ENCODE measurements around the gene SEZ6L.

Gene SEZ6L

DNA sequence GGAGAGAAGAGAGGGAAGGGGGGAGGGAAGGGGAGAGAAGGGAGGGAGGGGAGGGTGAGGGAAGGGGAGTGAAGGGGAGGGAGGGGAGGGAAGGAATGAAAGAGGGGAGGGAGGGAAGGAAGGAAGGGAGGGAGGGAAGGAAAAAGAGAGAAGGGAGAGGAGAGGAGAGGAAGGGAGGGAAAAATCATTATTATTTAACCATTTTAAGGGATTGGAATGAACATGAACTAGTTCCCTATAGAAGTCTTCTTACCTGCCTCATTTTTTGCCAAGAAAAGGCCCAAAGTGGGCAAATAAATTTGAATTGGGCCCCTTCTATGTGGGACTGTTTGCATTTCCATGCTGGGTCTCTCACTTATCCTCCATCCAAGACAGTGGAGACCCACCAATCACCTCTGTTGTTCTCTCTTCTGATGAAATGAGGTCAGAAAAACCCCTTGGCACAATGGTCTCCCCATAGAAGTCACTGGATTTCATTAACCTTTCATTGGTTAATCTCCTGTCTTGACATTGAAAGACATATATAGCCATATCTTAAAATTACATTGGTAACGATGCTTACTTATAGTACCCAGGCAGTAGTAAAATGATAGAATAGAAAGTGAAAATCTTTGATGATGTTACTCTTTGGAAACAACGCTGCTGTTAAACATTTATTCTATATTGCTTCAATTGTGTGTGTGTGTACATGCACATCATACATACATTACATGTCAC, 179.7 kb downstream of the SEZ6L start:
- no peak for DNase-seq

DNA sequence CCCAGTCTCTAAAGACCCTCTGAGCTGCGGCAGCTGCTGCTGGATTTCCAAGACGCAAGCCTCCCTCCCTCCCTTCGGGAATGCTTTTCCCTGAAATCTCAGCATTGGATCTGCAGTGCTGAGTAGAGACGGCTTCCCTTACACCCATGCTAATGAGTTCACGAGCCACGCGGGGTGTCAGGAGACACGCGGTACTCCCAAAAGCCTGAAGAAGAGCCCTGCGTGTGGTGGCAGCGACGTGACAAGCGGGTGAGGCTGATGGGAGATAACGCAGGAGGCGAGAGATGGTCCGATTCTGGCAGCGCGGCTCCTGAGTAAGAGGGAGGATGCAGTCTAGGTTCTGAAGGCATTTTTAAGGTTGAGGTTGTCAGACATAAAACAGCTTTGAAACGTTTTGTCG, 185.4 kb downstream of the SEZ6L start:
- DNase-seq = no peak

DNA sequence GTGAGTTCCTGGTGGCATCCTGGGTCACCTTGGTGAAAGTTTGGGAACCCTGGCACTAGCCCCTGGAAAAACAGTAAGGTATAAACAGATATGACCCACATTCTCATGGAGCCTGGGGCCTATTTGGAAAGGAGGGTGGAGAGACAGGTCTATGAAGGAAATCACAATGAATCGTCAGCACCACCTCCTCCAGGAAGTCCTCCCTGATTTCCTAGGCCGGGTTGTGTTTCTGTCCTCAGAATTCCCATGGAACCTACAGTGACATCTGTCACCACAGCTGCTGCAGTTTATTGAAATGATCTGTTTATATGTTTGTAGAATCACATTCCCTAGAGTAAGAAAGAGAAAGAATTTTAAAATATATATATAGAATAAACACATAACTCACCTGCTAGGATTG, 188.0 kb downstream of the SEZ6L start:
- DNase-seq = no peak

DNA sequence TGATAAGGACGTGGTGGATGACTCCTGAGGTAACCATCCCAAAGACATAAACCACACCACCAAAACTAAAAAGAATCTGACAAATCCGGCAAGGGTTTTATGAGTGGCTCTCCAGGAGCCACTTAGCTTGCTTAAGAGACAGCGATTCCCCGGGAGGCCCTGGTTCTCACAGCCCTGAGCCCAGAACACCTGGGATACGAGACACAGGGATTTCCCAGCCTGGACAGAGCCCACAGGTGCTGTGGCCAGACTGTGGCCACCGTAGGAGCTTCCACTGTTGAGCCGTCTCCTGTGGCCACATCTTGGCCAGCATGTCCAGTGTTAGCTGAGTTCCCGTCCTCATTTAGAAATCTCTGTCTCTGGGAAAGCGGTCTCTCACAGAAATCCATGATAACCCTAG, 188.6 kb downstream of the SEZ6L start:
- no peak for DNase-seq

DNA sequence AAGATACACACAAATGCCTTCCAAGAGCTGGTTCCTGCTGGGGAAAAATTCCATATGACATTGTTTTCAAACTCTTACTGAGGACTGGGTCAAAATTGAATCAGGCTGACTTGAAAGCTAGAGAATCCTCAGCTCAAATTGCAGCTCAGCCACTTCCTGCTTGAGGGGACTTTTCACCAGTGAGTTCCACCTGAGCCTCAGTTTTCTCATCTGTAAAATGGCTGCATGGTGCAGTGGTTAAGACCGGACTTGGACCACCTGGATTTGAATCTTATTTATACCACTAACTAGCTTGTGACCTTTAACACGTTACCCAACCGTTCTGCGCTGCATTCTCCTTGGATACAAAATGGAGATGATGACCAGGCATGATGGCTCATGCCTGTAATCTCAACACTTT, 189.9 kb downstream of the SEZ6L start:
- DNase-seq = no peak

DNA sequence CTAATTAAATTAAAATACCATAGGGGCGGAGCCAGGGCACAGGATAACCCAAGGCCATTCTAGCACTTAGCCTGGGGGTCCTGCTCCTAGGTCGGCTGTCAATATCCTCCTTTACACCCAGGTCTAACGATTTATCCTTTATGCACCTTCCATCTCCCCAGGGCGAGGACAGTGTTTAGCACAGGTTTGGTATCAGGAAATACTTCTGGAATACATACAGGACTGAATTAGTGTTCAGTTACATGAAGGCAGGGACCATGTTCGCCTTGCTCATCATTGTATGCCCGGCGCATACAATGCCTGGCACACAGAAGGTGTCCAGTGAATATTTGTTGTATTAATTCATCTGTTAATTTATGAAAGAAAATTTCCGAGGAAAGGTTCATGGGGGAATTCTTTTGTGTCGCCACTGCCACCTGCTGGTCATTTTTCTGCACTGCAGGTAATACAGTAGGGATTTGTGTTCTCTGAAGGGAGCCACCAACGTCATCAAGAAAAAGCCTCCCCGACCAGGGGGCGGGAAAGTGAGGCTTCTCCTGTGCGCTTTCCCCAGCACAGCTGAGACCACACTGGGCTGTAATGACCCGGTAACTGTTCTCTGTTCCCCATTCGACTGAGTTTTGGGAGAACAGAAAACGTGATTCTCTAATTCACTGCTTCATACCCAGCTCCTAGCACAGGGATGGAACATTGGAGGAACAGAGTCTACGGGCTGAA, 191.1 kb downstream of the SEZ6L start:
- DNase-seq = peak; percentile 68

DNA sequence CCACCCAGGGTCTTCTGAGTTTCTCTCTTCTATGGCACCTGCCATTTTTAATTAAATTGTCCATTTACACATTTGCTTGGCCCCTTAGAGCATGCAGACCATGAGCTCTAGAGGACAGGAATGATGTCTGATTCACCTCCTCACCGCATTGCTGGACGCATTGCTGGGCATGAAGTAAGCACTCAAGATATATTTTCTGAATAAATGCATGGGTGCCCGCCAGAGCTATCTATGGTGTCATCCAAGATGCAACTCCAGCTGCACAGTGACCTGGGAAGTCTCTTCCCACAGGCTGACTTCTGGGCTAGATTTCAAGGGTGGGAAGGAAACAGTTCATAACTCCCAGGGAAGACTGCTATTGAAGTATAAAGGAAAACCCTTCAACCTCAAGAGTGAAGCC, 193.2 kb downstream of the SEZ6L start:
- DNase-seq = no peak

DNA sequence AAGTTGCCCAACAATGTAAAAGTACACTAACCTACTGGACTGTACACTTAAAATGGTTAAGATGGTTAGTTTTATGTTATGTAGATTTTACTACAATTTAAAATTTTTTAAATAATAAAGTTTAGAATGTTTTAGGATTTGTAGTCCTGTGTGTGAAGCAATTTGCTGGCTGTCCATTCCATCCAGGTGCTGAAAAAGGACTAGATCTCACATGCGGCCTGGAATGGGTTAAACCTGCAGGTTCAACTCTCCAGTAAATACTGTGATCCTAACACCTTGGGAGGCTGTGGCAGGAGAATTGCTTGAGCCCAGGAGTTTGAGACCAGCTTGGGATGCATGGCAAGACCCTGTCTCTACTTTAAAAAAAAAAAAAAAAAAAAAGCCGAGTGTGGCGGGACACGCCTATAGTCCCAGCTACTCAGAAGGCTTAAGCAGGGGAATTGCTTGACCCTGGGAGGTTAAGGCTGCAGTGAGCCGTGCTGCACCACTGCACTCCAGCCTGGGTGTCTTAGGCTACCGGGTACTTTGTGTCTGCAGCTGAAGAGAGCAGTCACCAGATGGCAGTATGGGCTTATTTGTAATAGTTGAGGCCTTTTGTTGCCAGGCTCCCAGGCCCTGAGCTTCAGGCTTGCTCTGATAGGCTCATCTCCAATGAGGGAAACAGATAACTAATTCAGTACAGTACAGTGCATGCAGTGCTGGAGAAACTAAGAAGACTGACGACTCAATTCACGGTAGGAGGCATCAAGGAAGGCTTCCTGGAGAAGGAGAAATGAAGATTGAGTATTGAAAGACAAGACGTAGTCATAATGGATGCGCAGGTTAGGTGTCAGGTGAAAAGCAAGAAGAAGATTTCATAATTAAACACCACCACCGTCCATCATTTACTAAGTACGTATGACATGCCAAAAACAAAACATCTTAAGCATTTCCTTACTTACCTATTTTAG, 195.1 kb downstream of the SEZ6L start:
- DNase-seq = peak; percentile 38

DNA sequence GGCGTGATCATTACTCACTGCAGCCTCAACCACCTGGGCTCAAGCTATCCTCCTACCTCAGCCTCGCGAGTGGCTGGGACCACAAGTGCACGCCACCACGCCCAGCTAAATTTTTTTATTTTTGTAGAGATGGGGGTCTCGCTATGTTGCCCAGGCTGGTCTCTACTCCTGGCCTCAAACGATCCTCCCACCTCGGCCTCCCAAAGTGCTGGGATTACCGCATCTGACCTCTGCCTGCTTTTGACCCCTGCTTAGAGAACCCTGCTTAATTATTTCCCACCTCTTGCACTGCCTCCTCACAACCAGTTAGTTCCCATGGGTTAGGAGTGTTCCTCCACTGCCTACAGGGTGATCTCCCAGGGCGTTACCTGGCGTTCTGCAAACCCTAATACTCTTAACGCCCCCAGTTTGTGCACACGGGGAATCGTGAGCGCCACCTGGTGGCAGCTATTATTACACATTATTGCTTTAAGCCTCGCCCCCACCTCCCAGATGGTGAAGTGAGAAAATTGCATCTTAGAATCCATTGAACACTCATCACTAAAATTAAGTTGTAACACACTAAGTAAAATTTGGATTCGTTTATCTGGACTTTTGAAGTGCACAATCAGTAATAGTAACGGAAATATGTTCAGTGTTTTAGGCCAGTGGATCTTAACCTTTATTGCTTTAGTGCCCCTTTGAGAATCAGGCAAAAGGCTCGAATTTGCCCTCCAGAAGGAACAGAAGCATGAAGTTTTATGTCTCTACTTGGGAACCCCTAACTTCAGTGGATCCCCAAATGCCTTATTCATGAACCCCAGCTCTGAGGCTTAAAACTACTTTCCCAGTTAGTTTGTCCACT, 198.4 kb downstream of the SEZ6L start:
- DNase-seq = peak; percentile 63

DNA sequence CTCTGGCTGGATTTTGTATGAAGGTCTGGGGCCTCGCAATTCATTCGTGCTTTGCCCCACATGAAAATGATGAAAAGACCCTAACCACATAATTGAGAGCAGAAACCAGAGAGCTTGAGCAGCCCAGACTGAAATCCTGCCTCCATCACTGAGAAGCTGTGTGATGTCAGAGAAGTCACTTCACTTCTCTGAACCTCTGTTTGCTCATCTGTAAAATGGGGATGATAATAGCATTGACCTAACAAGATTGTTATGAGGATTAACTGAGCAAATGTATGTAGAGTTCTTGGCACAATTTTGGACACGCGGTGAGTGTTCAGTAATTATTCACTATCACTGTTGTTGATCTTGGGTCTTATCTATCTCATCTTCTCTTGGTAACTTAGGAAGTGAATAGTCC, 203.6 kb downstream of the SEZ6L start:
- DNase-seq = no peak

DNA sequence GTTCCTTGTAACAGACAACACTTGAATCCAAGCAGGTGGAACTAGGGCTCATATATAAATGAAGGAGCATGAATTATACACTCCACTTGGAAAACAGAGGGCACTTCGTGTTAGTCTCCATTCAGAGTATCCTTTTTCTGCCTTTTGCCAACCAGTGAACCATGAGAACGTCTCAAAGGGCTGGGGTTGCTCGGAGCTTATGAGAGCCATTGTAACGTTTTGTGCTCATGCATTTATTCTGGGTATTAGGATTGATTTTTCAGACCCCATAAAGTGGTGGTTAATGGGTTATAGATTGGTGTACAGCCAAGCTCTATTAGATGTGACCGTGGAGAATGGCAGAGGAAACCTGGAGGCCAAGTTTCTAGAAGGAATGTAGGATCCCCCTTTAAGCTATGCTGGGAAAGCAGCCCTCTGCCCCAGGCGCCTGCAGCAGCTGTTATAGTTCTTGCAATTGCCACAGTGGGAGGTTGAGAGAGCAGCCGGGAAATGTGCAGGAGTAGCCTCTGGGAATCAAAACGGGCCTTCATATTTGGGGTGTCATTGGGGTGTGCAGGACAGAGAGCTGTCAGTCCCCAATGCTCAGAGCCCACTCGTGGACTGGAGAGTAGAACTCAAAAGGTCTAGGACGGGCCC, 205.2 kb downstream of the SEZ6L start:
- DNase-seq = no peak

DNA sequence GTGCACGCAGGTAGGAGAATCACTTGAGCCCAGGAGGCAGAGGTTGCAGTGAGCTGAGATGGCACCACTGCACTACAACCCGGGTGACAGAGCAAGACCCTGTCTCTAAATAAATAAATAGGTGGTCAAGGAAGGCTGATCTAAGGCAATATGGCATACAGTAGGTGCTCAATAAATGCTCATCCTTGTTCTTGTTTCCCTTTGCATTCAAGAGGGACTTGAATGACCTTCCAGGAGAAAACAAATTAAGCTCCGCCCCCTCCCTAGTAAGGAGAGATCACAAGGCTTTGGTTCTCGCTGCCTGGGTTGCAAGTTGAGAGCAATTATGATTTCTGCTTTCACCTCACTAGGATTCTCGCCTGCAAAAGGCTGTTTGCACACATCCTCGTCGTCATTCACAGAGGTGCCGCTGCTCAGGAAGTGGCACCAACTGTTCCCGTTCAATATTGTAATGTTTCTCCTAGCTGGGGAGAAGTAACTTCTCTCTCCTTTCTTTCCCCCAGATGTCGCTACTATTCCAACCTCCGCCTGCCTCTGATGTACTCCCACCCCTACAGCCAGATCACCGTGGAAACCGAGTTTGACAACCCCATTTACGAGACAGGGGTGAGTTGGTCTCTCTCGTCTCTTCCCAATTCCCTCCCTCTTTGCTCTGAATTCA, 208.0 kb downstream of the SEZ6L start:
- DNase-seq = no peak

DNA sequence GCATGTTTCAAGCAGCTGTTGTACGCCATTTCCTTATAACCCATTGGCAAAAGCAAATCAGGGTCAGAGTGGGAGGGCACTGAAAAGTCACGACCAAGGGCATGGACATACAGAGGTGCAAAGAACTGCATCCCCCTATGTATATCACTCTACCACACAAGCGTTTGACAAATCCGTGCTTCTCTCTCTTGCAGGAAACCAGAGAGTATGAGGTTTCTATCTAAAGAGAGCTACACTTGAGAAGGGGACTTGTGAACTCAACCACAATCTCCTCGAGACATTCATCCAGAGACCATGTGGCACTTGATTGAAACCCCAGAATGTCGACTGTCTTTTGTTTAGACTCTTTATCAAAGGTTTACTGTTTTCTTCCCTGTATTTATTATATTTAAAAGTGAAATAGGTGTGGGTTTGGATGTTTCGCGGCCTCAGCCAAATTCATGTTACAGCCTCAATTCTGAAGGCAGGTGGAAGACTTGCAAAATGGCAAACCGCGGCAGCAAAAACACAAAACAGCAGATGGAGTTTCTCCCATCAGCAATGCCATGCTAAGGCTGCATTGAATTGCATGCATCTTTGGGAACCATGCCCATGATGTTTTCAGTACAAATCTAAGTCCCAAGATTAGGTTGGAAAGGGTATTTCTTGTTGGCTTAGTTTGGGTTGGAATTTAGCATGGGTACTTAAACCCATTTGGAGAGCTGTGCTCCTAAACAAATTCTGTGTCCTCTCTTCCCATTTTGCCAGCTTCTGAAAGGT, 211.0 kb downstream of the SEZ6L start:
- DNase-seq = no peak

DNA sequence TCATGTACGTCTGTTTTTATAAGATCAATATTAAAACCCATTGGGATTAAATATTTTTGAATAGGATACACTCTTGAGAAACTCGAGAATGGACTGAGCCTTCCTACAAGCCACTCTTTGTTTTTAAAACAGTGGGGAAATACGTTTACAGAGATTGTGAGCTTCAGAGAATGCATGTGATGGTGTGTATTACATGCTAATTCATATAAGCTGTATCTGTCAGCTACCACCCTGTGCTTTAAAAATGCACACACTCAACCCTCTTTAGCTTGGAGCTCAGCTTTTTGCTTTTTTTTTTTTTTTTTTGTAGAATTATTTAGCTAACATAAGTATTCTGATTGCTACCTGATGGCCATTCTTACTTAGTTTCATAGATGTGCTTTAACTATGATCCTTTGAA, 213.5 kb downstream of the SEZ6L start:
- no peak for DNase-seq

DNA sequence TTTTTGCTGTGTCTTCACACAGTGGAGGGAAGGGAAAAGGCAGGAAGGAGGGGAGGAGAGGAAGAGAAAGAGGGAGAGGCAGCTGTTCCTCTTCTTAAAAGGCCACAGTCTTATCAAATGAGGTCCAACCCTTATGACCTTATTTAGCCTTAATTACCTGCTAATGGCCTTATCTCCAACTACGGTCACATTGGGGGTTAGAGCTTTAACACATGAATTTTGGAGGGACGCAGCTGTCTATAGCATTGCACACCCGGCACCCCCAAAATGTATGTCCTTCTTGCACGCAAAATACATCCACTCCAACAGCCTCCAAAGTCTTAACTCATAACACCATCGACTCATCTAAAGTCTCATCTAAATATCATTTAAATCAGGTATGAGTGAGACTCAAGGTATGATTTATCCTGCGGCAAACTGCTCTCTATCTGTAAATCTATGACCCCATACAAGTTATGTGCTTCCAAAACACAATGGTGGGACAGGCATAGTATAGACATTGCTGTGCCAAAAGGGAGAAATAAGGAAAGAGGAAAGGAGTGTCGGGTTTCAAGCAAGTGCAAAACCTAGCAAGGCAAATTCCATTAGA, 214.8 kb downstream of the SEZ6L start:
- DNase-seq = no peak

DNA sequence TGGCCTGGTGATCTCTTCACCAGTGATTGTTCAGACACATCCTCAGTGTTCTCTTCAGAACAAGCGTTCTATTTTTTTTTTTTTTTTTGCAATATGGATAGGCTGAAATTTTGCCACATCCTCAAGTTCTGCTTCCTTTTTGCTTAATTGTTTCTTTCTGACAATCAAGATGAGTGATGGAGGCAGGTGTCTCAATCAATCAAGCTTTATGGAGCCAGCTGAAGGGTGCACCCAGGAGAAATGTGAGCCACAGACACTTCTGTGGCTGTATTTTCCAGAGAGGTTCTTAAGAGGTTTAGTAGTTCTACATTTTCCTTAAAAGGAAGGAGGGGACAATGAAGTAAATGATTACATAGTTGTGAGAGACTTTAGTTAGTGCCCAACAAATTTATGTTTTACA, 215.9 kb downstream of the SEZ6L start:
- DNase-seq = no peak

DNA sequence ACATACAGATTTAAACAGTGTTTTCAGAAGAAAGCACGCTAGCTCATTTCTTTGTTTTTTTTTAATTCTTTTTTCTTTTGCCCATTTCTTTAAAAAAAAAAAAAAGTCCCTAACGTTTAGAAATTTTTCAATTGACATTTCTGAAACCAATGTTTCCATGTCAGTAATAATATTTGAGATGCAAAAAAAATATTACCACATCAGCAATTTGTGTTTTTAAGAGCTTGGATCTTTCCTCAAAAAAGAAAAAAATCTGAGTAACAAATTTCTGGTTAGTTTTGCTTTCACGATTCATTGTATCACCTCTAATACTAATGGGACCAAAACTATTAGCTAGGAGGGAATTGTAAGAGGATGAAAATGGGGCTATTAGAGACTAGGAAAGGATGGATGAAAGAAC, 219.9 kb downstream of the SEZ6L start:
- no peak for DNase-seq

DNA sequence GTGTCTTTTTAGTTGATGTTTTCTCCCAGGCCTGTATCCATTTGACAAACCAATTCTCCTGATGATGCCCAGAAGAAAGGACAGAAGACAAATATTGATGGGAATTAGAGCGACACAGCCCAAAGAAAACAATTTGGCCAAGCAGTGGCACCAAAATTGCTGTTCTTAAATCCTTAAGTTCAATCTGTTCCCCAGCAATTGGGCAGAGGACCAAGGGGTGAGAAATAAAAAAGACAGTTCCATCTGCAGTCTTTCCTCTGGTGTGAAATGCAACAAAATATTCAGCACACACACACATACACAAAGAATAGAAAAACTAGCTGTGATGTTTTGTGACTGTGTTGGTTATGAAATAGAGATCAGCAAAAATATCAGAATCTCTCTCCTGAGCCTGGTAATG, 221.8 kb downstream of the SEZ6L start:
- no peak for DNase-seq

DNA sequence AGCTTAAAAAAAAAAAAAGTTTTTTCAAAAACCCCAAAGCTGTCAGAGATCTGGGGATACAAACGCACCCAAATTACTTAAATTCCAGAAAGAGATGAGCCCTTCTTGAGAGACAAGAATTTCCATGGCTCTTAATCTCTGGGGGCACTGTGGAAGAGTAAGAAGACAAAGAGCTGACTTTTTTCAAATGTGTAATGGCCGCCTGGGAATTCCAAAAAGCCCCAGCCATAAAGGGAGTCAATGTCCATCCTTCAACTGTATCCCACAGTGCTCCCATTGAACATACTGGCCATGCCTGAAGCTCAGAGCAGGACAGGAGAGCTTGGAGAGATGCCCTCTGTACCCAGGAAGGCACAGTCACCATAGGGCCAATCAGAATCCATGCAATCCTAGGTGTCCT, 222.4 kb downstream of the SEZ6L start:
- DNase-seq = no peak

DNA sequence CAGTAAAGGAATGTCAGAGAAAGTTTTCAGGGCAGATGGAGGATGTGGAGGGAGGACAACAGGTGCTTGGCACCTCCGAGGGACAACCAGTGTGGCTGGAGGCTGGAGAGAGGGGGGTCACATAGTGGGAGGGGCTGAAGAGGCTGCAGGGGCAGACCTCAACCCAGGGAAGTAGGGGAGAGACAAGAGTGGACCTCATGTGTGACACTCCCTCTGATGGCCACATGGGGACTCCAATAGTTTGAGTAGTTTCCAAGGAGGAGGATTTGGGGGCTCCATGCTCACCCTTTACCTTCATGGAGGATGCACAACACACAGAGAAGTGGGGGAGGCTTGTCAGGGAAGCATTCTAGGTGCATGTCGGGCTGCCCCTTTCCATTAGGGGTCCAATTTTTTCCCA, 224.7 kb downstream of the SEZ6L start:
- DNase-seq = no peak

All from activated CD8-positive, alpha-beta memory T cell treated with anti-CD3 and anti-CD28 coated beads, Interleukin-2, amount 50 U/mL, for 4 hours (primary cell).